Esophagus muscularis mucosa (tissue), 4 donors: Measurements from ENCODE around the gene KIF3B. TPM values are rescaled to one million over a fixed set of nuclear protein-coding genes. Genes with fewer than 3 reads are reported as not detected.

Source experiments
- DNase-seq: peaks from one replicate; pipeline ENCODE4 v3.0.0-alpha.2; 2017; ENCODE audit errors: extremely low spot score
- H3K27ac ChIP-seq, 4 donors: fragments of 200-600 bp; sonication (generic); replicated peaks in 1 of 4; 1 replicate in 3 of 4; 2 replicates in 1 of 4; pipeline ENCODE4 v1.5.1; 2016 to 2019; ENCODE audit warnings: mild to moderate bottlenecking in 1 of 4
- H3K27me3 ChIP-seq, 4 donors: fragments of 200-600 bp; sonication (generic); one replicate each; pipeline versions ENCODE4 v1.5.1 to v1.6.0; 2016 to 2019
- H3K36me3 ChIP-seq, 4 donors: fragments of 200-600 bp; sonication (generic); one replicate each; pipeline ENCODE4 v1.5.1; 2016 to 2019
- H3K4me1 ChIP-seq, 4 donors: fragments of 200-600 bp; sonication (generic); one replicate each; pipeline ENCODE4 v1.5.1; 2016 to 2019
- H3K4me3 ChIP-seq, 4 donors: fragments of 200-600 bp; sonication (generic); 1 replicate in 2 of 4; 2 replicates in 2 of 4; pipeline ENCODE4 v1.5.1; 2016 to 2019; ENCODE audit warnings: mild to moderate bottlenecking in 4 of 4, moderate library complexity in 1 of 4
- H3K9me3 ChIP-seq, 4 donors: fragments of 200-600 bp; sonication (generic); 1 replicate in 3 of 4; 2 replicates in 1 of 4; pipeline ENCODE4 v1.5.1; 2016 to 2019
- EP300 ChIP-seq: sonication (generic); formaldehyde crosslinking; IDR thresholded peaks from one replicate; pipeline ENCODE4 v1.6.1; 2017; ENCODE audit warnings: antibody characterized with exemption
- POLR2A ChIP-seq: fragments of 450-650 bp; IDR thresholded peaks from one replicate; pipeline ENCODE4 v1.6.1; 2017; ENCODE audit warnings: antibody characterized with exemption, moderate library complexity, mild to moderate bottlenecking, low read depth
- POLR2AphosphoS5 ChIP-seq, 2 donors: sonication (generic); formaldehyde crosslinking; IDR thresholded peaks; one replicate each; pipeline ENCODE4 v1.6.1; 2017; ENCODE audit warnings: antibody characterized with exemption in 2 of 2
- WGBS: methylation state at CpG from one replicate; pipeline ENCODE4 v1.1.5; 2018; 5-methylcytosine and 5-hydroxymethylcytosine counted together
- intact Hi-C: fragments of 100-400 bp; cut with DNase I; formaldehyde crosslinking; loops from one replicate; pipeline ENCODE4 v1.15.1; 2023
- total RNA-seq, 4 donors: library from RNA; depleted of rRNA; stranded (reverse); fragments of >200 nt; gene quantifications; one replicate each; pipeline versions ENCODE4 v1.1.0 to v1.2.1, GENCODE V29; 2016
- TF ChIP-seq, protein P1 (sequence below), 3 experiments: fragments of 200-600 bp in 2 of 3; fragments of 450-650 bp in 1 of 3; sonication (generic) in 2 of 3; IDR thresholded peaks; one replicate each; pipeline ENCODE4 v1.5.1; 2017 to 2019; ENCODE audit warnings: antibody characterized with exemption in 3 of 3, mild to moderate bottlenecking in 2 of 3, moderate library complexity in 1 of 3

The KIF3B gene
- total RNA-seq, 4 donors from 2014 or later, result 20.7 to 28.3 (median 23.5) TPM

- no peak for TF ChIP-seq EP300
- TF ChIP-seq POLR2AphosphoS5 (IDR thresholded peaks at IDR 0.05), result no peak
- TF ChIP-seq, protein P1, sequence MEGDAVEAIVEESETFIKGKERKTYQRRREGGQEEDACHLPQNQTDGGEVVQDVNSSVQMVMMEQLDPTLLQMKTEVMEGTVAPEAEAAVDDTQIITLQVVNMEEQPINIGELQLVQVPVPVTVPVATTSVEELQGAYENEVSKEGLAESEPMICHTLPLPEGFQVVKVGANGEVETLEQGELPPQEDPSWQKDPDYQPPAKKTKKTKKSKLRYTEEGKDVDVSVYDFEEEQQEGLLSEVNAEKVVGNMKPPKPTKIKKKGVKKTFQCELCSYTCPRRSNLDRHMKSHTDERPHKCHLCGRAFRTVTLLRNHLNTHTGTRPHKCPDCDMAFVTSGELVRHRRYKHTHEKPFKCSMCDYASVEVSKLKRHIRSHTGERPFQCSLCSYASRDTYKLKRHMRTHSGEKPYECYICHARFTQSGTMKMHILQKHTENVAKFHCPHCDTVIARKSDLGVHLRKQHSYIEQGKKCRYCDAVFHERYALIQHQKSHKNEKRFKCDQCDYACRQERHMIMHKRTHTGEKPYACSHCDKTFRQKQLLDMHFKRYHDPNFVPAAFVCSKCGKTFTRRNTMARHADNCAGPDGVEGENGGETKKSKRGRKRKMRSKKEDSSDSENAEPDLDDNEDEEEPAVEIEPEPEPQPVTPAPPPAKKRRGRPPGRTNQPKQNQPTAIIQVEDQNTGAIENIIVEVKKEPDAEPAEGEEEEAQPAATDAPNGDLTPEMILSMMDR (IDR thresholded peaks at IDR 0.05), result no peak
- no peak for TF ChIP-seq POLR2A
- DNase-seq, result no peak
- Histone ChIP-seq H3K27ac (peak overlapping the region in 2 of 4 donors; percentile 11 to 42), H3K27me3 (no peaks in the 10 kb centered on the region), H3K36me3 (no peaks in the 10 kb centered on the region), H3K4me3 (no peak overlapping the region), H3K4me1 (peaks cover 52 to 95% (median 85%) of the 10 kb centered on the region in 4 donors), H3K9me3 (no peaks in the 10 kb centered on the region)
- 66% methylated on average over 2 of the region's 2 CpGs for whole genome bisulfite sequencing
- intact Hi-C loops, result no loop called here
Observed at GRCh38 chr20:32363492-32363891, 86.0 kb downstream of the KIF3B start.

GRCh38 chr20:32364554-32365208 lies 87.2 kb downstream of the KIF3B start:
- 81% methylated on average over 7 of the region's 7 CpGs for WGBS
- intact Hi-C loops, result no loop called here

DNA sequence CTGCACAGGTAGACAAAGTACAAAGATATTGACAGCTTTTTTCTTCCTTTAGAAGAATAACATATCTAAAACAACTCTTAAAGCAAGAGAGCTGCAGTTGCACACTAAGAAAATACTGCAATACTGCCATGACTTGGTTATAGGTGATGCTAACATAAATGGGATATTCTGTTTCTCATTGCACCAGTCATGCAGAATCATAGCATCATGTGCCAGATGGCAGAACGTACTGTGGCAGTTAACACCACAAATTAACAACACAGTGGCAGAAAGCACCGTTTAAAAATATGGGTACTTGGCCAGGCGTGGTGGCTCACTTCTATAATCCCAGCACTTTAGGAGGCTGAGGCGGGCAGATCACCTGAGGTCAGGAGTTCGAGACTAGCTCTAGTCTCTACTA lies 88.1 kb downstream of the KIF3B start:
- peaks cover 45 to 87% (median 82%) of the 10 kb centered on the region in 4 donors for H3K4me1 ChIP-seq
- WGBS, result 44% methylated on average over 5 of the region's 5 CpGs
- intact Hi-C loops, result no loop called here

More at GRCh38 chr20:32364554-32365208, 87.2 kb downstream of the KIF3B start:
- Histone ChIP-seq H3K36me3 (peaks cover 1 to 10% (median 7%) of the 10 kb centered on the region in 4 donors), H3K4me1 (peaks cover 52 to 96% (median 90%) of the 10 kb centered on the region in 4 donors), H3K27me3 (no peaks in the 10 kb centered on the region), H3K4me3 (no peak overlapping the region), H3K9me3 (no peaks in the 10 kb centered on the region), H3K27ac (no peak overlapping the region)
- TF ChIP-seq POLR2AphosphoS5 (IDR thresholded peaks at IDR 0.05) (no peak), POLR2A (no peak), EP300 (no peak)
- TF ChIP-seq, protein P1 (IDR thresholded peaks at IDR 0.05), result no peak
- DNase-seq, result no peak

GRCh38 chr20:32366380-32366779 lies 88.9 kb downstream of the KIF3B start:
- DNase-seq, result no peak
- Histone ChIP-seq H3K4me3 (no peak overlapping the region), H3K4me1 (peaks cover 39 to 79% (median 74%) of the 10 kb centered on the region in 4 donors), H3K9me3 (no peaks in the 10 kb centered on the region), H3K27ac (no peak overlapping the region), H3K36me3 (peaks cover 8 to 27% (median 16%) of the 10 kb centered on the region in 4 donors), H3K27me3 (no peaks in the 10 kb centered on the region)
- 79% methylated on average over 2 of the region's 2 CpGs for WGBS
- TF ChIP-seq, protein P1 (IDR thresholded peaks at IDR 0.05), result no peak
- no peak for TF ChIP-seq POLR2AphosphoS5 (IDR thresholded peaks at IDR 0.05)
- TF ChIP-seq EP300, result no peak
- TF ChIP-seq POLR2A, result no peak
- intact Hi-C loops, result no loop called here

More for the DNA sequence above, 88.1 kb downstream of the KIF3B start:
- H3K36me3 ChIP-seq, result peaks cover 8 to 18% (median 13%) of the 10 kb centered on the region in 4 donors
- DNase-seq, result no peak
- TF ChIP-seq EP300 (no peak), POLR2A (no peak)
- TF ChIP-seq, protein P1 (IDR thresholded peaks at IDR 0.05), result no peak
- H3K4me3 ChIP-seq, result no peak overlapping the region
- H3K9me3 ChIP-seq, result no peaks in the 10 kb centered on the region
- H3K27ac ChIP-seq, result no peak overlapping the region
- no peaks in the 10 kb centered on the region for H3K27me3 ChIP-seq

GRCh38 chr20:32368323-32368722 lies 90.9 kb downstream of the KIF3B start:
- Histone ChIP-seq H3K27me3 (no peaks in the 10 kb centered on the region), H3K4me1 (peaks cover 34 to 60% (median 56%) of the 10 kb centered on the region in 4 donors), H3K4me3 (no peak overlapping the region), H3K9me3 (no peaks in the 10 kb centered on the region), H3K36me3 (peaks cover 8 to 43% (median 26%) of the 10 kb centered on the region in 4 donors), H3K27ac (no peak overlapping the region)
- no peak for DNase-seq
- TF ChIP-seq EP300 (no peak), POLR2A (no peak), POLR2AphosphoS5 (IDR thresholded peaks at IDR 0.05) (no peak)
- TF ChIP-seq, protein P1 (IDR thresholded peaks at IDR 0.05), result no peak
- intact Hi-C loops, result no loop called here
